CD4-positive, alpha-beta T cell treated with Interleukin-15 for 4 hours (primary cell): Measurements from ENCODE around the gene PRAMEF9.
"Not testable (repeated sequence)": the region's sequence is repeated elsewhere in the genome, so short reads cannot be mapped to it uniquely, and the experiment has no call there.

Experiments
- DNase-seq: peaks from one replicate; pipeline ENCODE4 v3.0.0-alpha.2; 2020; ENCODE audit warnings: low spot score

The PRAMEF9 gene

DNA sequence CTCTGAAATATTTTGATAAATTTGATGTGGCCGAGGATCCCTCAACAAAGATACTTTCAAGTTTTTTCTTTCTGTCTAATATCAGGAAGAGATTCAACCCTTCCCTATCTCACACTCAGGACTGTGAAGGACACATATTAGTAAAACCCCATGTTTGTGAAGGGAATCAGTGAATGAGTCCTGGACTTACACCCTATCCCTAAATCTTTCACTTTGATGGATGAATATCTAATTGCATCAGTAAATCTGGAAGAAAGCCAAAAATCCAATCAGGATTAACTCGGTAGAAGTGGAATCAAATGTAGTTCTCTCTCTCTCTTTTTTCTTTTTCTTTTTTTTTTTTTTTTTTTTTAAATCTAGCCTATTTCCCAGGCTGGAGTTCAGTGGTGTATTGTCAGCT, at the start of gene PRAMEF9:
Gene PRAMEF9, plus strand, starts transcription at position 301 of the 400 bp plus-strand sequence. CDS start 3,433 bp downstream, outside the sequence.
- DNase-seq, result not testable (repeated sequence)

DNA sequence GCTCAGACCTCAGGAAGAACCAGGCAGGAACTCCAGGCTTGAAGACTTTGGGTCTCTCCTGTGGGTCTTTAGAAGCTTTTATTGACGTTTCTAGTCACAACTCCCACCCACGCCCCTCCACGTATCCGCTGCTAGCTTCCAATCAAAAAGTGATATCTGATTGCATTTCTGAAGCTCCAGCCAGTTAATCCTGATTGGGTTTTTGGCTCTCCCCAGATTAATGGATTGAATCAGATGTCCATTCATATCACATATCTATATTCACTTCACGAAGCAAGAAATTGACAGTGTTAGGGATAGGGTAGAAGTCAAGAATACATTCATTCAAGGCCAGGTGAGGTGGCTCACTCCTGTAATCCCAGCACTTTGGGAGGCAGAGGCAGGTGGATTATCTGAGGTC, 15.7 kb upstream of the PRAMEF9 start, which contains the start of gene PRAMEF26:
Gene PRAMEF26, minus strand, starts transcription at position 101 of the 400 bp plus-strand sequence. CDS start 2,914 bp downstream, outside the sequence.
- DNase-seq, result not testable (repeated sequence)

DNA sequence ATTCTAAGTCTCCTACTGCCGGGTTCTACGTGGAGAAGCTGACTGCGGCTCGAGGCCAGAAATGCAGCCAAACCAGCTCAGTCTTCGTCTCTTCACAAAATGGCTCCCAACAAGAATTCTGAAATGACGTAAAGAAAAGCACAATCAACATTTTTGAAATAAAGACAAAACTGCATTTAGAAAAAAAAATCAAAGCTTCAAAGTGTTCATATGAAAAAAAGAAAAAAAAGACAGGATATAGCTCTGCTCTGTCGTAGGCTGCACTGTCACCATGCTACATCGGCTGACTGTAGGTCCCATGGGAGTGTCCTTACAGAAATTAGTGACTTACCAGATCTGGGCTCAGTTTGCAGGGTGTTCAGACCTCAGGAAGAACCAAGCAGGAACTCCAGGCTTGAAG, 6.1 kb upstream of the PRAMEF9 start, which contains the start of gene HNRNPCL4:
Gene HNRNPCL4, minus strand, starts transcription at position 101 of the 400 bp plus-strand sequence. CDS start 164 bp downstream, outside the sequence.
- not testable (repeated sequence) for DNase-seq

DNA sequence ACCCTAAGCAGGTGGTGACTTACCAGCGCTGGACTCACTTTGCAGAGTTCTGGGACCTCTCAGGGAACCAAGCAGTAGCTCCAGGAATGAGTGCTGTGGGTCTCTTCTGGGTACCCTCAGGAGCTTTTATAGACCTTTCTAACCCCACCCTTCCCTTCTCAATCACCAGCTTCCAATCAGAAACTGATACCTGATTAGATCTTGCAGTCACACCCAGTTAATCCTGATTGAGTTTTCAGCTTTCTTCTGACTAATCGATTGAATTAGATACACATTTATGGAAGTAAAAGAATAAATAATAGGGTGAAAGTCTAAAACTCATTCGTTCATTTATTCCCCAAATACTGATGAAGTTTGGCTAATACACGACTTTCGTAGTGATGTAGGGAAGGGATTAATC, 29.7 kb downstream of the PRAMEF9 start, which contains the start of gene PRAMEF13:
Gene PRAMEF13, minus strand, starts transcription at position 101 of the 400 bp plus-strand sequence. CDS start 1,820 bp downstream, outside the sequence.
- DNase-seq, result not testable (repeated sequence)

DNA sequence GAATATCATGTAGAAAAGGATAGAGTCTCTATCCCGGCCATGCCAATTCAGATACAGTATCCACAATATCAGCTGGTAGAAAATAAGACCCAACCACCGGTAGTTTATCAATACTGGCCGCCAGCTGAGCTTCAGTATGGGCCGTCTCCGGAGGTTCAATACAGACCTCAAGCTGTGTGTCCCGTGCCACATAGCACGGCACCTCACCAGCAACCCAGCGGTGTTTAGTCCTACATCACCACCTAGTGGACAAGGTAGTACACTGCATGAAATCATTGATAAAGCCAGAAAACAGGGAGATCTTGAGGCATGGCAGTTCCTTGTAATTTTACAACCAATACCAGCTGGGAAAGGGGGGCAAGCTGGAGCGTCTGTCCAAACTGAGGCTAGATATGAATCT, 37.1 kb downstream of the PRAMEF9 start:
- DNase-seq, result not testable (repeated sequence)

DNA sequence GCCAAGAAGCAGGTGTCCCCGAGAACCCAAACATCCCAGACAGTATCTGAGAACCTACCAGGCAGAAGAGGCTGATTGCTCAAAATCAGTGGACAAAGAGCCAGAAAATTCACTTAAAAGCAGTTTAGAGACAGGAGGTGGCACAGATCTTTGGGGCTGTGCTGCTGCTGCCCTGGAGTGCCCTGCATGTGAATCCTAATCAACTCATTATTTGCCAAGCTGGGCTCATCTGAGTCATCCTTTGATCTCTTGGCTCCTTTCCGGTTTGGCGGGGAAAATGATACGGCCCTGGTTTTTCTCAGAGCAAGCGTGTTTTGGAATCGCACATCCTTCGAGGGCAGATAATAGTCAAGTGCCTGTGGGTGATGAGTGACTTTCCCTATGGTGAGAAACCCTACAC, 45.0 kb downstream of the PRAMEF9 start:
- not testable (repeated sequence) for DNase-seq

DNA sequence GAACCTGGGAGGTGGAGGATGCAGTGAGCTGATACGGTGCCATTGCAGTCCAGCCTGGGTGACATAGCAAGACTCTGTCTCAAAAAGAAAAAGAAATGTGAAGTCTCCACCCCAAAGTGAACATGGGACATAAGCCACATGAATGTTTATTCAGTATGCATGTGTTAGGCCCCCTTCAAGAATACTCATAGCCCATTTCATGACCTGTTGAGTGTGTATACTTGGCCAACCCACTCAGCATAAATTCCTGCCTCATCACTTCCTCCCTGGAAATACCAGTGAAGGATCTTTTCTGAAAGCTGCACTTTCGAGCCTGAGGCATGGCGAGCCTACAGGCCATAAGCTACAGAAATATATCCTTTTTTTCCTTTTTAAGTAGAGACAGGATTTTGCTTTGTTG, 47.6 kb downstream of the PRAMEF9 start:
- not testable (repeated sequence) for DNase-seq

DNA sequence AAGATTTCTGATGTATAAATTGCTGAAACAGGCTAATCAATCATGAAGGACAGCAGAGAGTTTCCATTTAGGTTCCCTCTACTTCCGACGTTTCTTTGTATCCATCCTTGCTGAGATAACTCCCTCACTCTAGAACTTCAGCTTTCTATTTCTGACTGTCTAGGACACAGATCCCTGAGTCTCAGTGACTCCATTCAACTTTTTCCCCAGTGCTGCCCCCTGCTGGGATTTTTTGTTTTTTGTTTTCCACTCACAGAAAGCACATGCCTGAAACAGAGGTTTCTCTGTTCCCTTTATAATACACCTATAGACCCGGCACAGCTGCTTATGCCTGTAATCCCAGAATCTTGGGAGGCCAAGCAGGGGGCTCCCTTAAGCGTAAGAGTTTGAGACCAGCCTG, 51.1 kb downstream of the PRAMEF9 start:
- DNase-seq, result not testable (repeated sequence)

DNA sequence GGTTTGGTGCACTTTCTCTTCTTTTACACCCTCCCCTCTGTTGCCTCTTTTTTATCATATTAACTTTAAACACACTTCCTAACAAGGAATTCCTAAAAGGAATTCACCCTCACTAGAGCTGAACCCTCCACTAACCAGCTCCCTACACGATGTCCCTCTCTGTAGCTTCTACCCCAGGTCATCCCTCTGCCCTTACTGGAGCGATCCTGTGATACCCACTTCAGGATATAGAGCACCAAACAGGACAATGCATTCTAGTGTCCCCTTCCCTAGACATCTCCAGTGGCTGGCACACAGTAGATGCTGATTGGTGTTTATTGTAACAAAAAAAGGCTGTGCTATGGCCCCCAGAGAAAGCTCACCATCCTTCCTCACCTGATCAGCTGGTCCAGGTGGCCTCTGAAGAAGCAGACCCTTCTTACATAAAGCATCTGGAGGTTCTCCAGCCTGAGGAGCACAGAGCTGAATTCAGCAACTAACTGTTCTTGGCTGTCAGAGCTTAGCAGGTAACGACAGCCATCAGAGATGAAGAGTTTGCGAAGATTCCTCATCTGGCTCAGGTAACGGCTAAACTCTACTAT, 52.9 kb downstream of the PRAMEF9 start:
- no peak for DNase-seq

DNA sequence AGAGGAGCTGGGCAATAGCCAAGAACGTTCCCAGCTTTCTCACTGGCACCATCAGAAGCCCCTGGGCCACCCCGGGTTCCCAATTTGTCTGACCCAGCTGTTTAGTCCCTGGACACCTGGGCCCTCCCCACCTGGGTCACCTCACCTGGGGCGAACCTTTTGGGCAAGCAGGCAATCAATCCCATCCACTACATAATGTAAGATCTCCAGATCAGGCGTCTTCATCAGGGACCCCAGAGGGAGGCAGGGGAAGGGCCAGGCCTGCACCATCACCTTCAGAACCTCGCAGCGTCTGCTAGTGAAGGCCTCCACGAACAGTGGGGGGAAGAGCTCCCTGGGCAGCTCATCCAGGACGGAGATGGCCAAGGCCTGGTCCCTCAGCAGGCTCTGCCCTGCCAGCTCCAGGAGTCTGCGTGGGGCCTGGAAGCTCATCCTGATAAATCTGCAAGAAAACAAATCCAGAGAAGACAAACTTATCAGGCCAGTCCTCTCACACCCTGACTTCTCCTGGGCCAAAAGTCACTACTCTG, 54.1 kb downstream of the PRAMEF9 start, which contains the start of gene PRAMEF18:
Gene PRAMEF18, minus strand, starts transcription at position 480 of the 530 bp plus-strand sequence. Its CDS starts 48 bp downstream, at position 432.
- not testable (repeated sequence) for DNase-seq

DNA sequence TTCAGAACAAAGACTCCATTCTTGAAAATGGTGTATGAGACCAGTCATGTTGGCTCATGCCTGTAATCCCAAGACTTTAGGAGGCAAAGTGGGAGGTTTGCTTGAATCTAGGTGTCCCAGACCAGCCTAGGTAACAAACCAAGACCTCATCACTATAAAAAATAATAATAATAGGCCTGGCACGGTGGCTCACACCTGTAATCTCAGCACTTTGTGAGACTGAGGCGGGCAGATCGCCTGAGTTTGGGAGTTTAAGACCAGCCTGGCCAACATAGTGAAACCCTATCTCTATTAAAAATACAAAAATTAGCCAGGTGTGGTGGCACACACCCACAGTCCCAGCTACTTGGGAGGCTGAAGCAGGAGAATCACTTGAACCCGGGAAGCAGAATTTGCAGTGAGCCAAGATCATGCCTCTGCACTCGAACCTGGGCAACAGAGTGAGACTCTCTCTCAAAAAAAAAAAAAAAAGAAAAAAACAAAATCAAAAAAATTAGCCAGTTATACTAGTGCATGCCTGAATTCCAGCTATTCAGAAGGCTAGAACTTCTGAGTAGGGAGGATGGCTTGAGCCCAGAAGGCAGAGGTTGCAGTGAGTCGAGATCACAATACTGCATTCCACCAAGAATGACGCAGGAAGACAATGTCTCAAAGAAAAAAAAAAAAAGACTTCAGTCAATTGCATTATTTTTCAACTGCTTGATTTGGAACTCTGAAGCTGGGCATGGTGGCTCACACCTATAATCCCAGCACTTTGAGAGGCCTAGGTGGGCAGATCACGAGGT, 55.8 kb downstream of the PRAMEF9 start:
- DNase-seq, result not testable (repeated sequence)

DNA sequence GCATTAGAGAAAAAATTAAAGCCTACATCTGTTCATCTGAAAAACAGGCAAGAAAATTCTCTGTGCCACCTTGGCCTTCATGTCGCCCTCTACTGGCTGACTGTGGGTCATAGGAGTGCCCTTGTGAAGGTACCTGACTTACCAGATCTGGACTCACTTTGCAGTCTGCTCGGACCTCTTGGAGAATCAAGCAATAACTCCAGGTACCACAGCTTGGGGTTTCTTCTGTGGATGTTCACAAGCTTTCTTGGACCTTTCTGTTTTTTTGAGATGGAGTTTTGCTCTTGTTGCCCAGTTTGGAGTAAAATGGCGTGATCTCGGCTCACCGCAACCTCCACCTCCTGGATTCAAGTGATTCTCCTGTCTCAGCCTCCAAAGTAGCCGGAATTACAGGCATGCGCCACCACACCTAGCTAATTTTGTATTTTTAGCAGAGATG, 56.7 kb downstream of the PRAMEF9 start:
- DNase-seq, result peak; percentile 25
